K562 (cell line): Measurements from ENCODE around the gene ELAC2. TPM values are rescaled to one million over a fixed set of nuclear protein-coding genes. Genes with fewer than 3 reads are reported as not detected.

ENCODE experiments used
- ATAC-seq: fragments of 200-7000 bp; cut with Tn5 transposase; 3 replicates; pipeline ENCODE4 v1.9.1; 2020; ENCODE audit warnings: moderate library complexity
- BruUV-seq: library from RNA; stranded (reverse); fragments of 400-500 nt; replicated peaks from 2 replicates; lab custom pipeline; 2021; lab: Mats Ljungman, UMichigan
- CTCF ChIA-PET: fragments of 300-600 bp; formaldehyde crosslinking; extraction: SDS; loops from one replicate; lab custom pipeline; 2021; ENCODE audit warnings: low intra/inter-chr PET ratio; lab: Yijun Ruan, JAX
- POLR2A ChIA-PET: fragments of 300-600, 350-650 bp; sonication (Branson Sonifier 250); formaldehyde crosslinking; extraction: SDS; loops from one replicate; lab custom pipeline; 2021; ENCODE audit warnings: antibody characterized with exemption, inconsistent platforms; lab: Yijun Ruan, JAX
- DNase-seq, 4 experiments: peaks; one replicate each; pipeline versions ENCODE4 v3.0.0 to v3.0.0-alpha.2; 2011 to 2018; ENCODE audit warnings: low spot score in 3 of 4, mixed read lengths in 3 of 4; ENCODE audit errors: extremely low read depth in 1 of 4
- FAIRE-seq: peaks from 2 replicates; lab custom pipeline; 2011; peaks lifted over from hg19 to GRCh38; lab: Jason Lieb, UNC
- H2AFZ ChIP-seq: 2 replicates; pipeline ENCODE4 v1.6.0; 2011; ENCODE audit warnings: low read depth, low read length, control low read depth, inconsistent platforms
- H3K27ac ChIP-seq: fragments of 200-600 bp; 3 replicates; pipeline ENCODE4 v1.8.0; 2011; ENCODE audit warnings: low read depth, mild to moderate bottlenecking, control low read depth, inconsistent platforms, low read length, moderate library complexity, mixed read lengths; ENCODE audit errors: extremely low read depth
- H3K27me3 ChIP-seq, 2 experiments: fragments of 300-600 bp in 1 of 2; 2 replicates in 1 of 2; 3 replicates in 1 of 2; pipeline versions ENCODE4 v1.6.0 to v1.8.0; 2011; ENCODE audit warnings: inconsistent platforms in 2 of 2, low read length in 2 of 2, mild to moderate bottlenecking in 1 of 2, mixed read lengths in 1 of 2, moderate library complexity in 1 of 2; ENCODE audit not compliant: control insufficient read depth in 2 of 2, insufficient read depth in 2 of 2
- H3K36me3 ChIP-seq: fragments of 300-600 bp; 3 replicates; pipeline ENCODE4 v1.8.0; 2011; ENCODE audit warnings: mild to moderate bottlenecking, low read length, inconsistent platforms; ENCODE audit not compliant: control insufficient read depth, insufficient read depth
- H3K4me1 ChIP-seq, 2 experiments: fragments of 200-600 bp in 1 of 2; replicated peaks in 1 of 2; 2 replicates in 1 of 2; 3 replicates in 1 of 2; pipeline versions ENCODE4 v1.5.1 to v1.8.0; 2011; ENCODE audit warnings: inconsistent platforms in 2 of 2, low read length in 2 of 2, mild to moderate bottlenecking in 1 of 2, mixed read lengths in 1 of 2, moderate library complexity in 1 of 2; ENCODE audit not compliant: control insufficient read depth in 2 of 2, insufficient read depth in 2 of 2
- H3K4me2 ChIP-seq: 2 replicates; pipeline ENCODE4 v1.6.1; 2011; ENCODE audit warnings: low read length, control low read depth, inconsistent platforms, mixed read lengths; ENCODE audit not compliant: insufficient read depth
- H3K4me3 ChIP-seq: fragments of 200-600 bp; sonication (generic), shearing (Covaris generic); 2 replicates; pipeline ENCODE4 v1.5.1; 2016; ENCODE audit warnings: control low read depth, inconsistent platforms
- H3K79me2 ChIP-seq: fragments of 200-600 bp; 3 replicates; pipeline ENCODE4 v1.8.0; 2011; ENCODE audit warnings: low read length, inconsistent platforms; ENCODE audit not compliant: control insufficient read depth, insufficient read depth
- H3K9ac ChIP-seq, 2 experiments: 2 replicates each; pipeline versions ENCODE4 v1.6.0 to v1.6.1; 2011; ENCODE audit warnings: low read depth in 2 of 2, low read length in 2 of 2, control low read depth in 1 of 2, inconsistent platforms in 1 of 2, mild to moderate bottlenecking in 1 of 2, mixed read lengths in 1 of 2; ENCODE audit not compliant: insufficient read depth in 1 of 2
- H3K9me1 ChIP-seq: one replicate; pipeline ENCODE4 v1.6.0; 2011; ENCODE audit warnings: inconsistent platforms, mild to moderate bottlenecking, low read length, moderate library complexity; ENCODE audit not compliant: control insufficient read depth, insufficient read depth
- H3K9me3 ChIP-seq: replicated peaks from 2 replicates; pipeline ENCODE4 v1.5.1; 2011; ENCODE audit warnings: low read depth, low read length, inconsistent platforms; ENCODE audit not compliant: control insufficient read depth, insufficient read depth
- H4K20me1 ChIP-seq: replicated peaks from 2 replicates; pipeline ENCODE4 v1.6.1; 2011; ENCODE audit warnings: low read length, inconsistent platforms, mixed read lengths; ENCODE audit not compliant: control insufficient read depth, insufficient read depth
- GABPB1 ChIP-seq: sonication (generic); formaldehyde crosslinking; IDR thresholded peaks from 2 replicates; pipeline ENCODE4 v1.8.0; 2022; ENCODE audit warnings: mild to moderate bottlenecking, missing genetic modification reagents
- HIVEP1 ChIP-seq: fragments of 250-450 bp; sonication (Bioruptor Pico); IDR thresholded peaks from 2 replicates; pipeline ENCODE4 v1.4.0; 2020; ENCODE audit warnings: mild to moderate bottlenecking
- KDM1A ChIP-seq, 2 experiments: fragments of 450-650 bp; IDR thresholded peaks; 2 replicates each; pipeline ENCODE4 v1.6.1; 2016; ENCODE audit warnings: mild to moderate bottlenecking in 2 of 2
- MED1 ChIP-seq: sonication (generic); formaldehyde crosslinking; IDR thresholded peaks from 2 replicates; pipeline ENCODE4 v1.8.1; 2023; ENCODE audit warnings: missing genetic modification reagents, borderline replicate concordance
- RBM34 ChIP-seq: fragments of 200-400 bp; formaldehyde crosslinking; IDR thresholded peaks from 2 replicates; pipeline ENCODE4 v1.6.1; 2018; ENCODE audit warnings: low read length, borderline replicate concordance; ENCODE audit not compliant: insufficient read depth
- STAG1 ChIP-seq: sonication (generic); formaldehyde crosslinking; IDR thresholded peaks from 2 replicates; pipeline ENCODE4 v1.5.0; 2020; ENCODE audit warnings: missing genetic modification reagents, borderline replicate concordance
- ZFPM2 ChIP-seq: fragments of 250-450 bp; sonication (Bioruptor Pico); IDR thresholded peaks from 2 replicates; pipeline ENCODE4 v1.5.1; 2022; ENCODE audit warnings: mild to moderate bottlenecking
- ZNF431 ChIP-seq: sonication (generic); formaldehyde crosslinking; IDR thresholded peaks from 2 replicates; pipeline ENCODE4 v1.8.0; 2022; ENCODE audit warnings: mild to moderate bottlenecking, missing genetic modification reagents
- WGBS: fragments of 100-300 bp; shearing (Covaris generic); methylation state at CpG from one replicate; pipeline ENCODE4 v1.1.6; 2016; ENCODE audit warnings: low coverage, mixed read lengths; ENCODE audit not compliant: insufficient coverage; ENCODE audit errors: missing lambda C conversion rate; 5-methylcytosine and 5-hydroxymethylcytosine counted together
- in situ Hi-C: fragments of 300-500 bp; cut with MboI; formaldehyde crosslinking; loops from 4 replicates; pipeline ENCODE4 v1.15.0; 2018; ENCODE audit warnings: inconsistent platforms, mixed read lengths
- intact Hi-C: fragments of 100-400 bp; cut with micrococcal nuclease; formaldehyde crosslinking; loops from 2 replicates; pipeline ENCODE4 v1.14.2; 2022
- polyA plus RNA-seq, 8 experiments: library from polyadenylated mRNA; depleted of rRNA in 4 of 8; stranded (reverse) in 5 of 8; unstranded in 3 of 8; fragments of >200 nt; fragmentation: Nextera tagmentation in 2 of 8; fragmentation: Illumina TruSeq in 1 of 8; extraction: Ambion mirVana in 2 of 8; extraction: Trizol in 1 of 8; gene quantifications; 2 replicates each; pipeline versions ENCODE4 v1.2.1 to v1.2.3, GENCODE V29; 2011 to 2014; ENCODE audit warnings: inconsistent platforms in 1 of 8, missing spikeins in 1 of 8
- total RNA-seq, 7 experiments: library from RNA; depleted of rRNA in 6 of 7; stranded (reverse); fragments of >200 nt in 6 of 7; fragmentation: Illumina TruSeq in 2 of 7; extraction: Trizol in 2 of 7; gene quantifications; 2 replicates each; pipeline versions ENCODE4 v1.2.1 to v1.2.3, GENCODE V29; 2011 to 2021; ENCODE audit warnings: low replicate concordance in 1 of 7
- TF ChIP-seq, protein P1 (sequence below): sonication (generic); formaldehyde crosslinking; IDR thresholded peaks from 2 replicates; pipeline ENCODE4 v1.8.1; 2023; ENCODE audit warnings: missing genetic modification reagents, mild to moderate bottlenecking, borderline replicate concordance
- TF ChIP-seq, protein P2 (sequence below): fragments of 450-650 bp; IDR thresholded peaks from 2 replicates; pipeline ENCODE4 v1.7.0; 2016; ENCODE audit warnings: borderline replicate concordance

The ELAC2 gene
- total and polyA plus RNA-seq, 9 of the 15 experiments (the other 6 are each of a cell fraction or from before 2014, with no cell fraction given): 4.5 to 129 (median 70.6) TPM

DNA sequence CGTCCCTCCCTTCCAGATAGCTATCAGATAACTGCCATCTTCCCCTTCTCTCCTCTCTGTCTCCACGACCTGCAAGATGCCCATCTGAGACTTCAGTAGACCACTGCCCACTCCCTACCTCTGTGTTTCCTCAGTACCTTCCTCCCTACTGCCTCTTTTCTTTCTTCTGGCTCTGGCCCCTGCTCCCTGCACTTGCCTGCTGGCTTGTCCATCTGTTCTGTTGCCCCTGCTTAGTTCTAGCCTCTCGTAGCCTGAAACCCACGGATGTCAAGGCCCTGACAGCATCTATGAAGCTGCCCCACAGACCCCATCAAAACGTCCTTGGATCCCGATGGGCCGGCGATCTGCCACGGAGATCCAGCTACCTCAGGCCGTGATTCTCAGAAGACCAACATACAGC, 53.0 kb downstream of the ELAC2 start:
- Histone ChIP-seq H3K9ac (no peak overlapping the region), H3K4me2 (no peak overlapping the region), H3K27ac (no peak overlapping the region), H3K4me1 (no peaks in the 10 kb centered on the region), H2AFZ (no peak overlapping the region), H4K20me1 (no peaks in the 10 kb centered on the region), H3K4me3 (no peak overlapping the region), H3K9me1 (no peaks in the 10 kb centered on the region), H3K27me3 (peaks cover 0 to 18% of the 10 kb centered on the region in 2 experiments; a peak in 2 of 5 replicates), H3K79me2 (no peaks in the 10 kb centered on the region), H3K9me3 (no peaks in the 10 kb centered on the region), H3K36me3 (no peaks in the 10 kb centered on the region)
- intact Hi-C loops: no loop called here
- FAIRE-seq (no peak), DNase-seq (no peak), ATAC-seq (no peak)
- ChIA-PET CTCF (no interaction called here), POLR2A (interaction anchor here (0.6 kb wide), 1 partner anchor 90 kb away, joined by 3 read pairs; no protein-coding TSS in a partner anchor)
- TF ChIP-seq MED1 (CRISPR knock-in tag) (no peak), STAG1 (CRISPR knock-in tag) (no peak), ZNF431 (CRISPR knock-in tag) (no peak), HIVEP1 (no peak), KDM1A (IDR thresholded peaks at IDR 0.05) (no peak), GABPB1 (CRISPR knock-in tag) (no peak), ZFPM2 (CRISPR knock-in tag) (no peak), RBM34 (no peak)
- TF ChIP-seq, protein P1, sequence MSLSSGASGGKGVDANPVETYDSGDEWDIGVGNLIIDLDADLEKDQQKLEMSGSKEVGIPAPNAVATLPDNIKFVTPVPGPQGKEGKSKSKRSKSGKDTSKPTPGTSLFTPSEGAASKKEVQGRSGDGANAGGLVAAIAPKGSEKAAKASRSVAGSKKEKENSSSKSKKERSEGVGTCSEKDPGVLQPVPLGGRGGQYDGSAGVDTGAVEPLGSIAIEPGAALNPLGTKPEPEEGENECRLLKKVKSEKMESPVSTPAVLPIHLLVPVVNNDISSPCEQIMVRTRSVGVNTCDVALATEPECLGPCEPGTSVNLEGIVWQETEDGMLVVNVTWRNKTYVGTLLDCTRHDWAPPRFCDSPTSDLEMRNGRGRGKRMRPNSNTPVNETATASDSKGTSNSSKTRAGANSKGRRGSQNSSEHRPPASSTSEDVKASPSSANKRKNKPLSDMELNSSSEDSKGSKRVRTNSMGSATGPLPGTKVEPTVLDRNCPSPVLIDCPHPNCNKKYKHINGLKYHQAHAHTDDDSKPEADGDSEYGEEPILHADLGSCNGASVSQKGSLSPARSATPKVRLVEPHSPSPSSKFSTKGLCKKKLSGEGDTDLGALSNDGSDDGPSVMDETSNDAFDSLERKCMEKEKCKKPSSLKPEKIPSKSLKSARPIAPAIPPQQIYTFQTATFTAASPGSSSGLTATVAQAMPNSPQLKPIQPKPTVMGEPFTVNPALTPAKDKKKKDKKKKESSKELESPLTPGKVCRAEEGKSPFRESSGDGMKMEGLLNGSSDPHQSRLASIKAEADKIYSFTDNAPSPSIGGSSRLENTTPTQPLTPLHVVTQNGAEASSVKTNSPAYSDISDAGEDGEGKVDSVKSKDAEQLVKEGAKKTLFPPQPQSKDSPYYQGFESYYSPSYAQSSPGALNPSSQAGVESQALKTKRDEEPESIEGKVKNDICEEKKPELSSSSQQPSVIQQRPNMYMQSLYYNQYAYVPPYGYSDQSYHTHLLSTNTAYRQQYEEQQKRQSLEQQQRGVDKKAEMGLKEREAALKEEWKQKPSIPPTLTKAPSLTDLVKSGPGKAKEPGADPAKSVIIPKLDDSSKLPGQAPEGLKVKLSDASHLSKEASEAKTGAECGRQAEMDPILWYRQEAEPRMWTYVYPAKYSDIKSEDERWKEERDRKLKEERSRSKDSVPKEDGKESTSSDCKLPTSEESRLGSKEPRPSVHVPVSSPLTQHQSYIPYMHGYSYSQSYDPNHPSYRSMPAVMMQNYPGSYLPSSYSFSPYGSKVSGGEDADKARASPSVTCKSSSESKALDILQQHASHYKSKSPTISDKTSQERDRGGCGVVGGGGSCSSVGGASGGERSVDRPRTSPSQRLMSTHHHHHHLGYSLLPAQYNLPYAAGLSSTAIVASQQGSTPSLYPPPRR (CRISPR knock-in tag): no peak
- TF ChIP-seq, protein P2, sequence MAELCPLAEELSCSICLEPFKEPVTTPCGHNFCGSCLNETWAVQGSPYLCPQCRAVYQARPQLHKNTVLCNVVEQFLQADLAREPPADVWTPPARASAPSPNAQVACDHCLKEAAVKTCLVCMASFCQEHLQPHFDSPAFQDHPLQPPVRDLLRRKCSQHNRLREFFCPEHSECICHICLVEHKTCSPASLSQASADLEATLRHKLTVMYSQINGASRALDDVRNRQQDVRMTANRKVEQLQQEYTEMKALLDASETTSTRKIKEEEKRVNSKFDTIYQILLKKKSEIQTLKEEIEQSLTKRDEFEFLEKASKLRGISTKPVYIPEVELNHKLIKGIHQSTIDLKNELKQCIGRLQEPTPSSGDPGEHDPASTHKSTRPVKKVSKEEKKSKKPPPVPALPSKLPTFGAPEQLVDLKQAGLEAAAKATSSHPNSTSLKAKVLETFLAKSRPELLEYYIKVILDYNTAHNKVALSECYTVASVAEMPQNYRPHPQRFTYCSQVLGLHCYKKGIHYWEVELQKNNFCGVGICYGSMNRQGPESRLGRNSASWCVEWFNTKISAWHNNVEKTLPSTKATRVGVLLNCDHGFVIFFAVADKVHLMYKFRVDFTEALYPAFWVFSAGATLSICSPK: no peak
- BruUV-seq: no TSS peak
- in situ Hi-C loops: no loop called here
- 0% methylated on average over 8 of the region's 10 CpGs for WGBS
